Osteoblast (primary cell): ENCODE data around the gene RALGPS2. TPM values are rescaled to one million over a fixed set of nuclear protein-coding genes. Genes with fewer than 3 reads are reported as not detected.

Experiments used
- DNase-seq: peaks from one replicate; pipeline ENCODE4 v3.0.0; 2011; ENCODE audit warnings: low spot score, mixed read lengths; ENCODE audit not compliant: insufficient read length; ENCODE audit errors: missing footprints
- H2AFZ ChIP-seq: 2 replicates; pipeline ENCODE4 v1.6.0; 2011; ENCODE audit warnings: mild to moderate bottlenecking, low read length
- H3K27ac ChIP-seq: 2 replicates; pipeline ENCODE4 v1.5.1; 2011; ENCODE audit warnings: mild to moderate bottlenecking, low read depth, low read length, moderate library complexity
- H3K27me3 ChIP-seq: 2 replicates; pipeline ENCODE4 v1.6.0; 2012; ENCODE audit warnings: mild to moderate bottlenecking, control low read depth, inconsistent platforms, low read length, moderate library complexity; ENCODE audit not compliant: insufficient read depth
- H3K36me3 ChIP-seq: 2 replicates; pipeline ENCODE4 v1.5.1; 2011; ENCODE audit warnings: mild to moderate bottlenecking, low read length, control low read depth, moderate library complexity; ENCODE audit not compliant: insufficient read depth
- H3K4me1 ChIP-seq: 2 replicates; pipeline ENCODE4 v1.5.1; 2011; ENCODE audit warnings: mild to moderate bottlenecking, low read length, control low read depth, moderate library complexity; ENCODE audit not compliant: insufficient read depth
- H3K4me2 ChIP-seq: 2 replicates; pipeline ENCODE4 v1.6.0; 2011; ENCODE audit warnings: mild to moderate bottlenecking, low read length; ENCODE audit not compliant: insufficient read depth
- H3K4me3 ChIP-seq: fragments of 200-600 bp; sonication (generic); 3 replicates; pipeline ENCODE4 v1.5.1; 2012; ENCODE audit warnings: mild to moderate bottlenecking, low read length, inconsistent platforms; ENCODE audit not compliant: insufficient read depth
- H3K79me2 ChIP-seq: 2 replicates; pipeline ENCODE4 v1.6.0; 2012; ENCODE audit warnings: mild to moderate bottlenecking, low read length, control low read depth, inconsistent platforms; ENCODE audit not compliant: insufficient read depth
- H3K9me3 ChIP-seq: 2 replicates; pipeline ENCODE4 v1.5.1; 2011; ENCODE audit warnings: low read depth, low read length, control low read depth
- H4K20me1 ChIP-seq: 2 replicates; pipeline ENCODE4 v1.6.0; 2012; ENCODE audit warnings: mild to moderate bottlenecking, low read length, control low read depth; ENCODE audit not compliant: insufficient read depth
- total RNA-seq: library from RNA; depleted of rRNA; stranded (reverse); fragments of >200 nt; gene quantifications from 2 replicates; pipeline ENCODE4 v1.2.3, GENCODE V29; 2012
- TF ChIP-seq, protein P1 (sequence below): IDR thresholded peaks from 2 replicates; pipeline ENCODE4 v1.5.1; 2011; ENCODE audit warnings: mild to moderate bottlenecking, low read depth, low read length, moderate library complexity; ENCODE audit errors: extremely low read depth

RALGPS2 gene
- total RNA-seq, 1 donor: 40.2 TPM

DNA sequence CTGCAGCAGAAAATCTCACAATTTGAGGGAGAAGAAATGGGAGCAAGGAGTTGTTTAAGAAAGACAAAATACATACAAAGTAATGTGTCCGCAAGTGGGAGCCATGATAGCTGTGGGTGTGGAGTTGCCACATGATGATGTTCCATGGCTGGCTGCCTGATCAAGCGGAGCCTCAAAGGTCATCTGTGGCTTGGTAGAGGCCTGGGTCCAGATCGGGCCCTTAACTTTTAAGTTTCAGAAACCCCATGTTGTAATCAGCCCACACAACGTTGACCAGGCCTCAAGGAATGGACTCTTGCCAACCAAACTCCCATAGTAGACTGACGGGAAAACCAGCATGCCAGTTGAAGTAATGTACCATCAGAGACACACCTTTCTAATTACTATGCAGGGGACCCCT, 210.6 kb downstream of the RALGPS2 start:
- no peak for DNase-seq
- Histone ChIP-seq H3K4me2 (no peak overlapping the region), H2AFZ (no peak overlapping the region), H3K9me3 (no peaks in the 10 kb centered on the region), H4K20me1 (no peaks in the 10 kb centered on the region), H3K79me2 (no peaks in the 10 kb centered on the region), H3K27me3 (no peaks in the 10 kb centered on the region), H3K4me1 (peaks cover 17% of the 10 kb centered on the region), H3K4me3 (no peak overlapping the region), H3K36me3 (no peaks in the 10 kb centered on the region), H3K27ac (no peak overlapping the region)
- TF ChIP-seq, protein P1, sequence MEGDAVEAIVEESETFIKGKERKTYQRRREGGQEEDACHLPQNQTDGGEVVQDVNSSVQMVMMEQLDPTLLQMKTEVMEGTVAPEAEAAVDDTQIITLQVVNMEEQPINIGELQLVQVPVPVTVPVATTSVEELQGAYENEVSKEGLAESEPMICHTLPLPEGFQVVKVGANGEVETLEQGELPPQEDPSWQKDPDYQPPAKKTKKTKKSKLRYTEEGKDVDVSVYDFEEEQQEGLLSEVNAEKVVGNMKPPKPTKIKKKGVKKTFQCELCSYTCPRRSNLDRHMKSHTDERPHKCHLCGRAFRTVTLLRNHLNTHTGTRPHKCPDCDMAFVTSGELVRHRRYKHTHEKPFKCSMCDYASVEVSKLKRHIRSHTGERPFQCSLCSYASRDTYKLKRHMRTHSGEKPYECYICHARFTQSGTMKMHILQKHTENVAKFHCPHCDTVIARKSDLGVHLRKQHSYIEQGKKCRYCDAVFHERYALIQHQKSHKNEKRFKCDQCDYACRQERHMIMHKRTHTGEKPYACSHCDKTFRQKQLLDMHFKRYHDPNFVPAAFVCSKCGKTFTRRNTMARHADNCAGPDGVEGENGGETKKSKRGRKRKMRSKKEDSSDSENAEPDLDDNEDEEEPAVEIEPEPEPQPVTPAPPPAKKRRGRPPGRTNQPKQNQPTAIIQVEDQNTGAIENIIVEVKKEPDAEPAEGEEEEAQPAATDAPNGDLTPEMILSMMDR: no peak

DNA sequence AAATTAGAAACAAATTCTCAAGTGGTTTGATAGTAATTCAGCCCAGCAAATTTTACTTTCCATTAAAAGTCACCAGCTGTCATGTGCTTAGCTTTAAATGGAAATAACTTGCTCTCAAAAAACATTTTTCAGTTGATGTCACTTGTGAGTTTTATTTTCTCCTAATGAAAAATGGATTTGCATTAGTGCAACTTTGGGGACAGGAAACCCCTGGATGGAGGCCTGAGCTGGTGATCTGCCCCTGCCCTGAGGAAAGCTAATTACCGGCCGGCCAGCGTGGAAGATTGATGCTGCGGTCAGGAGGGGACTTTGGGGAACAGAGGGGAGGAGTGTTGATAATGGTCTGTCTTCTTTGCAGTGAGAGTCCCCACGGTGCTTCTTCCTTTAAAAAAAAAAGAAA, 212.7 kb downstream of the RALGPS2 start:
- no peaks in the 10 kb centered on the region for H3K79me2 ChIP-seq
- no peak overlapping the region for H2AFZ ChIP-seq
- H3K27ac ChIP-seq: no peak overlapping the region
- no peaks in the 10 kb centered on the region for H3K27me3 ChIP-seq
- H3K4me3 ChIP-seq: no peak overlapping the region
- H4K20me1 ChIP-seq: no peaks in the 10 kb centered on the region
- H3K36me3 ChIP-seq: no peaks in the 10 kb centered on the region
- H3K4me2 ChIP-seq: no peak overlapping the region
- H3K4me1 ChIP-seq: peaks cover 14% of the 10 kb centered on the region
- no peak for DNase-seq
- TF ChIP-seq, protein P1: no peak
- H3K9me3 ChIP-seq: no peaks in the 10 kb centered on the region

DNA sequence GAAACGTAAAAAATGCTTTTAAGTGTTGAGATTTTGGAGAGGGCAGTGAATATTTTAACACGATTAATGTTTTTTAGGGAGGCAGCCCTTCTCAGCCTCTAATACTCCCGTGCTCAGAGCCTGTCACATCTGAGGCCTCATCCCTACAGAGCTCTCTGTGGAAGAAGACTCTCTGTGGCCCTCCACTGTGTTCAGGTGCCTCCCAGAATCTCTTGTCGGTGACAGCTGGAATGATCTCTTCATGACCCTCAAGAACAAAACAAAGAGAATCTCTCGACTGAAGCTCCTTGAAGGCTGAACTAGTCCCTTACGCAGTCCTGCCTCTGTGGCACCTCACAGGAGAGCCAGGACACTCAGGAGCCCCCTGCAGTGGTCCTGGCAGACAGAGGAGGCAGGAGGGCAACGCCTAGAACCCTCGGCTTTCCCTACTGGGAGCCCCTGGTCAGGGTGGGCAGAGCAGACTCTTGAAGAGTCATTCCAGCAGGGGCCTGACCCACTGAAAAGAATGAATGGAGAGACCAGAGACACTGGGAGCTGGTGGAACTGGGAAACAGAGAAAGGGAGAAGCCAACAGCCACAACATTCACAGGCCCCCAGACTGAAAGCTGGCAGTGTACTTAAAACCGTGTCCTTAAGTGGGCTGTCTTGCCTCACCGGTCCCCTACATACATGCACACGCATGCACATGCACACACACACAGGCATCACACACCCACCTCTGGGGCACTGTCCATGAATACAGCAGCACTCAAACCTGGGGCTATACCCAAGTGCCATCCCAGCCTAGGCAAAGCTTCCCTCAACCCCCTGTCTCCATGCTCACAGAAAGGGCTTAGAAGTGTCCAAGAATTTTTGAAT, 213.3 kb downstream of the RALGPS2 start:
- no peak overlapping the region for H2AFZ ChIP-seq
- no peaks in the 10 kb centered on the region for H4K20me1 ChIP-seq
- H3K4me2 ChIP-seq: peak overlapping the region; percentile 71
- H3K4me3 ChIP-seq: no peak overlapping the region
- H3K27me3 ChIP-seq: no peaks in the 10 kb centered on the region
- no peaks in the 10 kb centered on the region for H3K79me2 ChIP-seq
- H3K36me3 ChIP-seq: no peaks in the 10 kb centered on the region
- DNase-seq: no peak
- no peaks in the 10 kb centered on the region for H3K9me3 ChIP-seq
- H3K27ac ChIP-seq: no peak overlapping the region
- TF ChIP-seq, protein P1: no peak
- peaks cover 16% of the 10 kb centered on the region for H3K4me1 ChIP-seq

DNA sequence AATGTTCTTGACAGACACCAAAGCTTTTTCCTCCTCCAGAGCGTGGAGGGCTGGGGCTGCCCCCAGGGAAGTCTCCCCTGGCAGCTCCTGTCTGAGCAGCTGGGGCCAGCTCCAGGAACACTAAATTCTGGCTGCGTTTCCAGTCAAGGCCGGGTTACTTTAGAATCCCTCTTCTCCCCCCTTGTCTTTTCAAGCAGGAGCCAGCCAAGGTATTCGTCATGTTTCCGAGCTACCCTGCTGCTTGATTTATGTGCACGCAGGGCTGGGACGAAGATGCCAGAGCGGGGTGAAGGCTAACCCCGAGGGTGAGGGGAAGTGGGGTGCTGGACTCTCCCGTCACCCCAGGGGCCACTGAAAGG, 213.9 kb downstream of the RALGPS2 start:
- peak; percentile 92 for DNase-seq

More for the DNA sequence above, 213.9 kb downstream of the RALGPS2 start:
- peak overlapping the region; percentile 71 for H3K4me2 ChIP-seq
- TF ChIP-seq, protein P1: no peak
- no peaks in the 10 kb centered on the region for H4K20me1 ChIP-seq
- H3K27me3 ChIP-seq: no peaks in the 10 kb centered on the region
- peak overlapping the region; percentile 4 for H3K27ac ChIP-seq
- no peaks in the 10 kb centered on the region for H3K36me3 ChIP-seq
- H3K4me3 ChIP-seq: peak overlapping the region; percentile 49
- H3K79me2 ChIP-seq: no peaks in the 10 kb centered on the region
- H3K9me3 ChIP-seq: no peaks in the 10 kb centered on the region
- peaks cover 16% of the 10 kb centered on the region for H3K4me1 ChIP-seq
- peak overlapping the region; percentile 54 for H2AFZ ChIP-seq
